Measurements from ENCODE around the gene LPAR3. TPM values are rescaled to one million over a fixed set of nuclear protein-coding genes. Genes with fewer than 3 reads are reported as not detected.

The LPAR3 gene
- total and polyA plus RNA-seq, 2 donors (not counting 1 experiment from before 2014, with no cell fraction given): 1.8 to 7.6 TPM

DNA sequence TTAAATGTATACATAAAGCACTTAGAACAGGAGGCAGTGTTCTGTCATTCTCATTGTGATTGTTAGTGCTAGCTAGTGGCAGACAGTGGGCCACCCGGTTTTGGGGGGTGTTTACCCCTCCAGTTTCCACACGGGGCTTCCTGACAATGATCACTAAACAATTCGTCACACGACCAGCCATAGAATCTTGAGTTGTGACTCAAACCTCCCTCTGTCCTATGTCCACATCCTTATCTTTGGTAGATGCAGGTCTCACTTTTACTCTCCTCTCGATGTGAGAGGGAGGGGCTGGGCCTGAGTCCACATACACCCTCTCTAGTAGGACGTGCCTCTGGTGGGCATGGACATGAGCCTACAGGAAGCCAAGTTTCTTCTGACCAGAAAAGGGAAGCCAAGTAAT, 110.1 kb downstream of the LPAR3 start:
- H3K27me3 ChIP-seq (ENCODE audit: control insufficient read depth, insufficient read depth, low read length): no peaks in the 10 kb centered on the region

DNA sequence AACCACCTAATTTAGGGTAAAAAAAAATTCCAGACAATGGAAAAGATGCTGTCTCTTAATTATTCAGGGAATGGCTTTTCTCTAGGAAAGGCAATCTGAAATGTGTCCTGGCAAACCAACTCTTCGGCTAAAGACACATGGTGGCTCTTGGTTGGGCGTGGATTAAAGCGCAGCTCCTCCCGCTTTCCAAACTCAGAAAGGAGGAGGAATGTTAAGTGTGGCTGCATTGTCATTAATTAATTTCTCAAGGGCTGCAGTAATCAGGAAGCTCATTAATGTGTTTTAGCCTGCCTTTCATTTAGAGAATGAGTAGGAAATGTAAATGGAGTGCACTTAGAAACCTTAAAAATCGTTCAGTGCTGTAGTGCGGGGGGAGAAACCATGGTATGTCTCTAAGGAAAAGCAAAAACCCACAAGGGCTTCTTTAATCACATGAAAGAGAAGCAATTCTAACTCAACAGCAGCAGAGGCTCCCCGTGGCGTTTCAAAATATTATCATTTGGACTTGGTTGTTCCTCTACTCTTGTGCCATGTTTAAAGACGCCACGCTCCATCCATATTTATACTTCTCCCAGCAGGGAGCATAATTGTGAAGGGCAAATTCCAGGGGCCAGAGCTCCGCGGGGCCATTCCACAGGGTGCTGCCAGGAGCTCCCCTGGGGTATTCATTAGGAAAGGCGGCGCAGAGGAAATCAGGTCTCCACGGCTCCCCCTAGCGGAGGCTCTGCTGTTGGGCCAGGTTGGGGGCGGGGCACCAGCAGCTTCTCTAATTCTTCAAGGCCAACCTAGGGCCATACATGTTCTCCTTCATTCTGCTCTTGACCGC, 110.8 kb downstream of the LPAR3 start:
- Histone ChIP-seq H3K27ac (ENCODE audit: insufficient read depth, low read length) (no peak overlapping the region), H3K4me3 (replicated peaks in 1 of 4; ENCODE audit: control extremely low read depth in 1 of 4, insufficient read depth in 1 of 4, low read depth in 3 of 4, low read length in 4 of 4) (no peak overlapping the region), H2AFZ (ENCODE audit: low read length) (no peak overlapping the region), H3K9ac (ENCODE audit: insufficient read depth, low read length) (no peak overlapping the region), H3K27me3 (ENCODE audit: control insufficient read depth, insufficient read depth, low read length) (no peaks in the 10 kb centered on the region), H3K79me2 (ENCODE audit: control insufficient read depth, insufficient read depth, low read length) (no peaks in the 10 kb centered on the region), H3K9me3 (ENCODE audit: control insufficient read depth, insufficient read depth, low read depth, low read length) (no peaks in the 10 kb centered on the region), H3K4me2 (ENCODE audit: extremely low read depth, insufficient read depth, low read length) (no peak overlapping the region), H4K20me1 (ENCODE audit: control insufficient read depth, extremely low read depth, insufficient read depth, low read length) (no peaks in the 10 kb centered on the region), H3K4me1 (ENCODE audit: control insufficient read depth, extremely low read depth, insufficient read depth, low read length) (no peaks in the 10 kb centered on the region), H3K36me3 (ENCODE audit: control insufficient read depth, insufficient read depth, low read length) (no peaks in the 10 kb centered on the region)
- TF ChIP-seq EZH2 (IDR thresholded peaks at IDR 0.05; ENCODE audit: low read length, missing control alignments): no peak
- TF ChIP-seq, protein P1, sequence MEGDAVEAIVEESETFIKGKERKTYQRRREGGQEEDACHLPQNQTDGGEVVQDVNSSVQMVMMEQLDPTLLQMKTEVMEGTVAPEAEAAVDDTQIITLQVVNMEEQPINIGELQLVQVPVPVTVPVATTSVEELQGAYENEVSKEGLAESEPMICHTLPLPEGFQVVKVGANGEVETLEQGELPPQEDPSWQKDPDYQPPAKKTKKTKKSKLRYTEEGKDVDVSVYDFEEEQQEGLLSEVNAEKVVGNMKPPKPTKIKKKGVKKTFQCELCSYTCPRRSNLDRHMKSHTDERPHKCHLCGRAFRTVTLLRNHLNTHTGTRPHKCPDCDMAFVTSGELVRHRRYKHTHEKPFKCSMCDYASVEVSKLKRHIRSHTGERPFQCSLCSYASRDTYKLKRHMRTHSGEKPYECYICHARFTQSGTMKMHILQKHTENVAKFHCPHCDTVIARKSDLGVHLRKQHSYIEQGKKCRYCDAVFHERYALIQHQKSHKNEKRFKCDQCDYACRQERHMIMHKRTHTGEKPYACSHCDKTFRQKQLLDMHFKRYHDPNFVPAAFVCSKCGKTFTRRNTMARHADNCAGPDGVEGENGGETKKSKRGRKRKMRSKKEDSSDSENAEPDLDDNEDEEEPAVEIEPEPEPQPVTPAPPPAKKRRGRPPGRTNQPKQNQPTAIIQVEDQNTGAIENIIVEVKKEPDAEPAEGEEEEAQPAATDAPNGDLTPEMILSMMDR (conservative IDR thresholded peaks at IDR 0.05 in 1 of 2, IDR thresholded peaks at IDR 0.05 in 1 of 2; ENCODE audit: low read depth in 1 of 2, low read length in 2 of 2): peak; percentile 37 to 46
- DNase-seq (ENCODE audit: low read depth in 2 of 2): peak; percentile 23 to 56

More for the DNA sequence above, 110.1 kb downstream of the LPAR3 start:
- H3K36me3 ChIP-seq (ENCODE audit: control insufficient read depth, insufficient read depth, low read length): no peaks in the 10 kb centered on the region
- no peaks in the 10 kb centered on the region for H3K4me1 ChIP-seq (ENCODE audit: control insufficient read depth, extremely low read depth, insufficient read depth, low read length)
- DNase-seq (ENCODE audit: low read depth in 2 of 2): no peak
- no peak overlapping the region for H3K27ac ChIP-seq (ENCODE audit: insufficient read depth, low read length)
- H3K9me3 ChIP-seq (ENCODE audit: control insufficient read depth, insufficient read depth, low read depth, low read length): no peaks in the 10 kb centered on the region
- no peaks in the 10 kb centered on the region for H3K79me2 ChIP-seq (ENCODE audit: control insufficient read depth, insufficient read depth, low read length)
- H3K9ac ChIP-seq (ENCODE audit: insufficient read depth, low read length): no peak overlapping the region
- H3K4me2 ChIP-seq (ENCODE audit: extremely low read depth, insufficient read depth, low read length): no peak overlapping the region
- no peak for TF ChIP-seq EZH2 (IDR thresholded peaks at IDR 0.05; ENCODE audit: low read length, missing control alignments)
- TF ChIP-seq, protein P1 (conservative IDR thresholded peaks at IDR 0.05 in 1 of 2, IDR thresholded peaks at IDR 0.05 in 1 of 2; ENCODE audit: low read depth in 1 of 2, low read length in 2 of 2): no peak
- H2AFZ ChIP-seq (ENCODE audit: low read length): no peak overlapping the region
- H4K20me1 ChIP-seq (ENCODE audit: control insufficient read depth, extremely low read depth, insufficient read depth, low read length): no peaks in the 10 kb centered on the region
- no peak overlapping the region for H3K4me3 ChIP-seq (replicated peaks in 1 of 4; ENCODE audit: control extremely low read depth in 1 of 4, insufficient read depth in 1 of 4, low read depth in 3 of 4, low read length in 4 of 4)

- no peak overlapping the region for H3K4me2 ChIP-seq (ENCODE audit: extremely low read depth, insufficient read depth, low read length)
- no peak overlapping the region for H3K4me3 ChIP-seq (replicated peaks in 1 of 4; ENCODE audit: control extremely low read depth in 1 of 4, insufficient read depth in 1 of 4, low read depth in 3 of 4, low read length in 4 of 4)
- H2AFZ ChIP-seq (ENCODE audit: low read length): no peak overlapping the region
Measured at GRCh38 chr1:84780000-84780716, 112.8 kb downstream of the LPAR3 start.

More at GRCh38 chr1:84780000-84780716, 112.8 kb downstream of the LPAR3 start:
- no peaks in the 10 kb centered on the region for H3K27me3 ChIP-seq (ENCODE audit: control insufficient read depth, insufficient read depth, low read length)
- no peaks in the 10 kb centered on the region for H3K9me3 ChIP-seq (ENCODE audit: control insufficient read depth, insufficient read depth, low read depth, low read length)
- H3K4me1 ChIP-seq (ENCODE audit: control insufficient read depth, extremely low read depth, insufficient read depth, low read length): no peaks in the 10 kb centered on the region
- TF ChIP-seq, protein P1 (conservative IDR thresholded peaks at IDR 0.05 in 1 of 2, IDR thresholded peaks at IDR 0.05 in 1 of 2; ENCODE audit: low read depth in 1 of 2, low read length in 2 of 2): no peak
- no peak for TF ChIP-seq EZH2 (IDR thresholded peaks at IDR 0.05; ENCODE audit: low read length, missing control alignments)
- H3K9ac ChIP-seq (ENCODE audit: insufficient read depth, low read length): no peak overlapping the region
- no peak overlapping the region for H3K27ac ChIP-seq (ENCODE audit: insufficient read depth, low read length)
- H3K79me2 ChIP-seq (ENCODE audit: control insufficient read depth, insufficient read depth, low read length): no peaks in the 10 kb centered on the region
- H3K36me3 ChIP-seq (ENCODE audit: control insufficient read depth, insufficient read depth, low read length): no peaks in the 10 kb centered on the region
- no peaks in the 10 kb centered on the region for H4K20me1 ChIP-seq (ENCODE audit: control insufficient read depth, extremely low read depth, insufficient read depth, low read length)
- peak; percentile 28 to 32 for DNase-seq (ENCODE audit: low read depth in 2 of 2)

Data from fibroblast of lung (primary cell).